ENCODE measurements around the gene ACOT7. TPM values are rescaled to one million over a fixed set of nuclear protein-coding genes. Genes with fewer than 3 reads are reported as not detected.

Gene ACOT7
- total RNA-seq, 1 experiment from 2014 or later = 151 TPM

GRCh38 chr1:6345460-6345859, 48.1 kb downstream of the ACOT7 start (continued):
- TF ChIP-seq ARID4B (CRISPR knock-in tag; IDR thresholded peaks at IDR 0.05; ENCODE audit: borderline replicate concordance) (no peak), E2F4 (CRISPR knock-in tag; IDR thresholded peaks at IDR 0.05; ENCODE audit: borderline replicate concordance, low read depth) (no peak), IRF1 (CRISPR knock-in tag; IDR thresholded peaks at IDR 0.05) (no peak), MXD4 (CRISPR knock-in tag; IDR thresholded peaks at IDR 0.05; ENCODE audit: borderline replicate concordance) (no peak), STAT6 (CRISPR knock-in tag; conservative IDR thresholded peaks at IDR 0.05; ENCODE audit: low read depth) (no peak), ZNF263 (CRISPR knock-in tag; IDR thresholded peaks at IDR 0.05; ENCODE audit: low read depth) (no peak), MAX (CRISPR knock-in tag; IDR thresholded peaks at IDR 0.05) (no peak), EMX1 (CRISPR knock-in tag; IDR thresholded peaks at IDR 0.05) (no peak), FOXP4 (CRISPR knock-in tag; IDR thresholded peaks at IDR 0.05) (no peak), AR (CRISPR knock-in tag; IDR thresholded peaks at IDR 0.05) (no peak), NFYB (CRISPR knock-in tag; conservative IDR thresholded peaks at IDR 0.05; ENCODE audit: low read depth) (no peak), PREB (CRISPR knock-in tag; IDR thresholded peaks at IDR 0.05; ENCODE audit: borderline replicate concordance) (no peak)
